HG02642 (cell line): ENCODE data around the gene AHNAK.
"Not testable (repeated sequence)": the region's sequence is repeated elsewhere in the genome, so short reads cannot be mapped to it uniquely, and the experiment has no call there.

Experiments
- ATAC-seq: cut with Tn5 transposase; IDR thresholded peaks from one replicate; pipeline ENCODE4 v1.9.1; 2021; ENCODE audit warnings: mild to moderate bottlenecking; ENCODE audit not compliant: unreplicated experiment, poor library complexity

AHNAK gene

DNA sequence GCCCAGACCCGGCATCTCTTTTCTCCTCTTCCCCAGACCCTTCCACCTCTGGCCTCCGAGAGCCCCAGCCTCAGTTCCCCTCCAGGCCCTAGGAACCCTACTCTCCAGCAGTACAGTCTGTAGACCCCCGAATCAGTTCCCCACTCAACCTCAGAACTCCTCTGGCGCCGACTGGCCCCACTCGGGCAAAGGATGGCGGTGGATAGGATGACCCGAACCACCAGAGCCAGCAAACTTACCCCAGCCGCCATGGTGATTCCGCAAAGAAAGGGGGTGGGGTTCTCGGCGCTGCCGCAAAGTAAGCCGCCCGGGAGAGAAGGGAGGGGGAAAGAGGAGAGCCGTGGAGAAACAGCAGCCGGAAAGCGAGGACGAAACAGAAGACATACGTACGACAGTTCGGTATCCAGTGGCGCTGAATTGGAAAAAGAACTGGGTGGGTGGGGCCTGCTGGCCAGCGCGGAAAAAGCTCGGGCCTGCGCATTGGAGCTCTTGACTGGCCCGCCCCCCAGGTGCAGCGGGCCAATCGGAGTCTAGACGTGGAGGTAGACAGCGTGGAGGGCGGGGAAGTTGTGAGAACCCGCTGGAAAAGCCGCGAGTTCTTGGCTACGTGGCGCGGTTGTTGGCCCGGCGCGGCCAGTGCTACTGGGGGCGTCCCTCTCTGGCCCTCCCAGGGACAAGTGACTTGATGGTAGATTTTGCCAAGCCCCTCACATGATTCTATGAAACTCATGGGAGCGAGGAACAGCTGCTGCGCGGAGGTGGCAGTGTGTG, 27.2 kb upstream of the AHNAK start, which contains the start of gene EEF1G:
TSS of gene EEF1G (minus strand) at position 300 of the 771 bp plus-strand sequence. CDS start at position 251, 49 bp downstream.
- ATAC-seq = peak; percentile 92

GRCh38 chr11:62573006-62573591, 26.5 kb upstream of the AHNAK start:
- ATAC-seq = peak; percentile 0

- ATAC-seq = no peak
These were observed 25.8 kb upstream of the AHNAK start for GRCh38 chr11:62572431-62572830.

DNA sequence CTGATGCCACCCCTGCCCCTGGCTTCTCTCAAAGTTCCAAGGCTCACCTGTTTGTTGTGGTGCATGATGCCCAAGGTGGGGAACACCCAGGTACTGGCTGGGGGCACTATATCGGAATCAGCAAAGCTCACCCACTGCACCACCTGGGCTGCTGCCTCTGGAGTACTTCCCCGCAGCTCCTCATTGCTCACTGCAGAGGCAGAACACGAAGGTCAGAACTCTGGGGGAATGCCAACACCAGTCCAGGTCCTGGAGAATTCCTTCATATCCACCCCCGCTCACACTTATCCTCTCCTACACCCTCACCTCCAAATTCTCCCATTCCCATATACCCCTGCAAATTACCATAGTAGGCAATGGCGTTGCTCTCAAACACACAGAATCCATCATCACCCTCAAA, 24.9 kb upstream of the AHNAK start:
- not testable (repeated sequence) for ATAC-seq

GRCh38 chr11:62570903-62571302, 24.3 kb upstream of the AHNAK start:
- not testable (repeated sequence) for ATAC-seq

DNA sequence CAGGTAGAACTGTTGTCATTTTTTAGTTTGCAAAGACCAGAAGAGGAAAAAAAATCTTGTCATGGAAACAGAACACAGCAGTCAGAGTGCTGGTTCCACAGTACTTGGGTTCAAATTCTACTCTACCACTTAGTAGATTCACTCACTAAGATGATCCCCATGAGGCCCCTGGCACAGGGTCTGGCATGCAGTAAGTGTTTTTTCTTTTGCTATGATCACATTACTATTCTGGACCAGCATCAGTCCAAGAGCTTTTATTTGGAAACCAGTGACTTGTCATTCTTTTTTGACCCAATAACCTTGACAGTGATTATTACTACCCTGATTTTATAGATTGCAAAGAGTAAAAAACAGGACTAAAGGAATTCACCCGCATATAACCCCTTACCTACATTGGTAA, 23.0 kb upstream of the AHNAK start:
- ATAC-seq = no peak

- ATAC-seq = no peak
These were observed 20.5 kb upstream of the AHNAK start for GRCh38 chr11:62567018-62567633.

- no peak for ATAC-seq
These were observed 19.6 kb upstream of the AHNAK start for GRCh38 chr11:62566247-62566646.

GRCh38 chr11:62565100-62565802, 18.6 kb upstream of the AHNAK start:
- no peak for ATAC-seq

- not testable (repeated sequence) for ATAC-seq
These were observed 15.1 kb upstream of the AHNAK start for GRCh38 chr11:62561677-62562230.

- peak; percentile 27 for ATAC-seq
These were observed 14.0 kb upstream of the AHNAK start for GRCh38 chr11:62560566-62561103.

GRCh38 chr11:62559626-62560025, 13.0 kb upstream of the AHNAK start:
- not testable (repeated sequence) for ATAC-seq

DNA sequence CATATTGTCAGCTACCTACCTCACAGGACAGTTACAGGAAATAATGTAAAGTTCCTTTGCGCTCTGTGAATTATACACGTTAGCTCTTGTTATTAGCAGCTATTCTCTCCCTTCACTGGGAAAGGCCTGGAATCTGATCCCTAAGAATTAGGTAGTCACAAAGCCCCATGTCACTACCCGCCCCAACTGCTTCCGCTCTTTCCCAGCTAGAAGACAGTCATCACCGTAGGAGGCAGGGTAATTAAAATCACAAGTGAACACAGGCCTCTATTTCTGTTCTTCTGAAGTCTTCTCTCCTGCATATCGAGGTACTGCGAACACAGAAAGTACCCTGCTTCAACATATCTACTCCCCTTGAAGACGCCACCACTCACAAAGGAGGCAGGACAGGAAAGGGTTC, 12.6 kb upstream of the AHNAK start:
- no peak for ATAC-seq

- ATAC-seq = no peak
These were observed 12.1 kb upstream of the AHNAK start for GRCh38 chr11:62558669-62559068.

- ATAC-seq = peak; percentile 17
These were observed 10.4 kb upstream of the AHNAK start for GRCh38 chr11:62556875-62557631.

GRCh38 chr11:62556108-62556874, 9.7 kb upstream of the AHNAK start:
- ATAC-seq = peak; percentile 39

DNA sequence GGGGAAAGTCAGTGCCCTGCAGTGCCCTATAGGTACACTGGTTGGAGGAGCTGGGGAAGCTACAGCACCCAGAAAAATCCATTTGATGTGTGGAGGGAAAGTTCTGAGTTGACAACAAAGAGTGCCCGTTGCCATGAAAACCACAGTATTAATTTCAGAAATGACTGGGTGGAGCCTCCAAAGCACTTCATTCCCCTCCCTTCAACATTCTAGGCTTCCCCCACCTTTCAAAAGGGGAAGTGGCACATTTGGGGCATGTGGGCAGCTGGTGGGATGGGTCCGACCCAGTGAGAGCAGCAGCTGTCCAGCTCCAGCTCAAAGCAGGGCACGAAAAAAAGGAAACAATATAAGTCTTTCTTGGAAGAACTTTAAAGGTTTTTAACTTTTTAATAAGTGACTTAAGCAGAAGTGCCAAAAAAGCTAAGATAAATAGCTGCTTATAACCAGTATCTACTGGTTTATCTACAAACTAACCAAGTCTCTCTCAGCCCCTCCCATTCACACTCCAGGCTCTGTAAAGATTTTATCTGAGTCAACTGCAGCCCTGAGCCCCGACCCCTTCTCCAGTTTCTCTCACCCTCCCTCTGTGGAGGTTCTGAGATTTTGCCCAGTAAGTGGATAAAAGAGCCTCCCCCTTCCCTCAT, 9.0 kb upstream of the AHNAK start:
- ATAC-seq = peak; percentile 33
